CD14-positive monocyte (primary cell): ENCODE data around the gene RBM15. TPM values are rescaled to one million over a fixed set of nuclear protein-coding genes. Genes with fewer than 3 reads are reported as not detected.

Source experiments
- DNase-seq, 3 donors: peaks; one replicate each; pipeline ENCODE4 v3.0.0-alpha.2; 2011 to 2022
- H2AFZ ChIP-seq: 2 replicates; pipeline ENCODE4 v1.6.0; 2012; ENCODE audit warnings: mild to moderate bottlenecking, low read depth, low read length, inconsistent platforms; ENCODE audit not compliant: insufficient read depth, poor library complexity, severe bottlenecking
- H3K27ac ChIP-seq, 2 donors: 1 replicate in 1 of 2; 2 replicates in 1 of 2; pipeline ENCODE4 v1.5.1; 2012 to 2013; ENCODE audit warnings: low read length in 2 of 2, control low read depth in 1 of 2, inconsistent platforms in 1 of 2, low read depth in 1 of 2, mild to moderate bottlenecking in 1 of 2
- H3K27me3 ChIP-seq, 2 donors: one replicate each; pipeline versions ENCODE4 v1.6.0 to v1.6.1; 2011 to 2013; ENCODE audit warnings: low read length in 2 of 2; ENCODE audit not compliant: control insufficient read depth in 2 of 2, insufficient read depth in 2 of 2
- H3K36me3 ChIP-seq, 2 donors: replicated peaks in 1 of 2; 1 replicate in 1 of 2; 2 replicates in 1 of 2; pipeline versions ENCODE4 v1.5.1 to v1.6.1; 2012 to 2013; ENCODE audit warnings: low read length in 2 of 2, control low read depth in 1 of 2, inconsistent platforms in 1 of 2, mild to moderate bottlenecking in 1 of 2; ENCODE audit not compliant: insufficient read depth in 2 of 2, control insufficient read depth in 1 of 2
- H3K4me1 ChIP-seq, 2 donors: 1 replicate in 1 of 2; 2 replicates in 1 of 2; pipeline versions ENCODE4 v1.5.1 to v1.6.1; 2012 to 2013; ENCODE audit warnings: low read length in 2 of 2, control low read depth in 1 of 2, inconsistent platforms in 1 of 2, mild to moderate bottlenecking in 1 of 2, moderate library complexity in 1 of 2; ENCODE audit not compliant: insufficient read depth in 2 of 2, control insufficient read depth in 1 of 2
- H3K4me2 ChIP-seq: replicated peaks from 2 replicates; pipeline ENCODE3; 2012; ENCODE audit warnings: low read length, moderate library complexity, mild to moderate bottlenecking; ENCODE audit not compliant: poor library complexity, severe bottlenecking; ENCODE audit errors: extremely low read depth
- H3K4me3 ChIP-seq, 3 experiments: fragments of 200-600 bp in 1 of 3; sonication (generic) in 1 of 3; replicated peaks in 1 of 3; 1 replicate in 2 of 3; 2 replicates in 1 of 3; pipeline ENCODE4 v1.5.1; 2011 to 2013; ENCODE audit warnings: low read length in 3 of 3, mild to moderate bottlenecking in 3 of 3, control low read depth in 2 of 3, low read depth in 2 of 3, inconsistent platforms in 1 of 3, moderate library complexity in 1 of 3
- H3K79me2 ChIP-seq: 2 replicates; pipeline ENCODE4 v1.6.0; 2012; ENCODE audit warnings: mild to moderate bottlenecking, control low read depth, inconsistent platforms, low read length, moderate library complexity; ENCODE audit not compliant: insufficient read depth
- H3K9ac ChIP-seq: 2 replicates; pipeline ENCODE4 v1.6.0; 2017; ENCODE audit warnings: low read length, mild to moderate bottlenecking; ENCODE audit not compliant: insufficient read depth, poor library complexity, severe bottlenecking
- H3K9me3 ChIP-seq, 2 donors: replicated peaks in 1 of 2; 1 replicate in 1 of 2; 2 replicates in 1 of 2; pipeline versions ENCODE4 v1.5.1 to v1.6.1; 2012 to 2013; ENCODE audit warnings: low read length in 2 of 2, control low read depth in 1 of 2; ENCODE audit not compliant: control insufficient read depth in 1 of 2, insufficient read depth in 1 of 2
- H4K20me1 ChIP-seq: 2 replicates; pipeline ENCODE4 v1.6.0; 2012; ENCODE audit warnings: mild to moderate bottlenecking, low read length, control low read depth, moderate library complexity; ENCODE audit not compliant: insufficient read depth
- H3K27ac Mint-ChIP-seq, 7 donors: one replicate each; pipeline ENCODE4 v1.8.0; 2020; ENCODE audit warnings: mild to moderate bottlenecking in 7 of 7, mixed read lengths in 7 of 7, moderate library complexity in 6 of 7, inconsistent platforms in 2 of 7
- H3K27me3 Mint-ChIP-seq, 3 donors: one replicate each; pipeline ENCODE4 v1.8.0; 2021 to 2022; ENCODE audit warnings: low read depth in 3 of 3, mild to moderate bottlenecking in 3 of 3, mixed read lengths in 3 of 3, moderate library complexity in 3 of 3, inconsistent platforms in 1 of 3
- H3K36me3 Mint-ChIP-seq, 2 donors: one replicate each; pipeline ENCODE4 v1.8.0; 2020; ENCODE audit warnings: mixed read lengths in 2 of 2, inconsistent platforms in 1 of 2, mild to moderate bottlenecking in 1 of 2
- H3K4me1 Mint-ChIP-seq: one replicate; pipeline ENCODE4 v1.8.0; 2020; ENCODE audit warnings: mild to moderate bottlenecking, mixed read lengths
- H3K4me3 Mint-ChIP-seq, 2 donors: one replicate each; pipeline ENCODE4 v1.8.0; 2020; ENCODE audit warnings: mild to moderate bottlenecking in 2 of 2, mixed read lengths in 2 of 2, moderate library complexity in 1 of 2
- H3K9me3 Mint-ChIP-seq, 7 donors: one replicate each; pipeline ENCODE4 v1.8.0; 2020 to 2022; ENCODE audit warnings: mixed read lengths in 7 of 7, mild to moderate bottlenecking in 6 of 7, moderate library complexity in 6 of 7, inconsistent platforms in 2 of 7
- CTCF ChIP-seq: fragments of 200-600 bp; IDR thresholded peaks from one replicate; pipeline ENCODE4 v1.8.0; 2022; ENCODE audit warnings: antibody characterized with exemption, mild to moderate bottlenecking
- WGBS: methylation state at CpG from one replicate; pipeline ENCODE4 v1.1.5; 2013; ENCODE audit warnings: missing lambda C conversion rate; ENCODE audit not compliant: insufficient coverage; 5-methylcytosine and 5-hydroxymethylcytosine counted together
- intact Hi-C, 2 donors: fragments of 100-400 bp; cut with micrococcal nuclease; formaldehyde crosslinking; loops; one replicate each; pipeline versions ENCODE4 v1.15.0 to v1.15.1; 2023
- polyA plus RNA-seq, 3 donors: library from polyadenylated mRNA; depleted of rRNA in 1 of 3; unstranded in 2 of 3; stranded (reverse) in 1 of 3; fragments of 300-500 nt in 2 of 3; fragments of >200 nt in 1 of 3; fragmentation: Illumina TruSeq in 2 of 3; gene quantifications; 1 replicate in 2 of 3; 2 replicates in 1 of 3; pipeline ENCODE4 v1.2.3, GENCODE V29; 2012 to 2021

Gene RBM15
- polyA plus RNA-seq, 3 donors, result 6.7 to 16.8 (median 7.5) TPM

GRCh38 chr1:110370827-110371226, 31.6 kb downstream of the RBM15 start:
- DNase-seq, result no peak
- H3K79me2 ChIP-seq, result peaks cover 45% of the 10 kb centered on the region
- peaks cover 34 to 82% of the 10 kb centered on the region in 2 donors for H3K36me3 ChIP-seq
- H3K36me3 Mint-ChIP-seq, result peaks cover 45 to 49% of the 10 kb centered on the region in 2 donors
- peak overlapping the region in 1 of 2 donors; percentile 3 for H3K27ac ChIP-seq
- no peak overlapping the region for H3K4me3 Mint-ChIP-seq
- no peak for TF ChIP-seq CTCF
- H3K27ac Mint-ChIP-seq, result peak overlapping the region in 1 of 7 donors; percentile 79
- intact Hi-C loops, result no loop called here
- no peak overlapping the region for H3K4me3 ChIP-seq
- H3K4me2 ChIP-seq, result no peak overlapping the region
- WGBS, result no CpG with 5 or more reads among the region's 1 CpG
- H3K4me1 ChIP-seq, result no peaks in the 10 kb centered on the region
- H3K27me3 Mint-ChIP-seq, result no peaks in the 10 kb centered on the region
- no peaks in the 10 kb centered on the region for H3K27me3 ChIP-seq
- H3K9ac ChIP-seq, result no peak overlapping the region
- H4K20me1 ChIP-seq, result no peaks in the 10 kb centered on the region
- H3K4me1 Mint-ChIP-seq, result peaks cover 3% of the 10 kb centered on the region
- no peak overlapping the region for H2AFZ ChIP-seq
- no peaks in the 10 kb centered on the region for H3K9me3 Mint-ChIP-seq
- H3K9me3 ChIP-seq, result no peaks in the 10 kb centered on the region

- no CpG with 5 or more reads among the region's 1 CpG for WGBS
Measured at GRCh38 chr1:110375490-110375889, 36.3 kb downstream of the RBM15 start.

More at GRCh38 chr1:110375490-110375889, 36.3 kb downstream of the RBM15 start:
- TF ChIP-seq CTCF, result no peak
- Histone ChIP-seq H3K27ac (no peak overlapping the region), H3K4me1 (peaks cover 10 to 12% of the 10 kb centered on the region in 2 donors), H3K4me2 (no peak overlapping the region), H3K36me3 (peaks cover 38 to 73% of the 10 kb centered on the region in 2 donors), H3K9ac (no peak overlapping the region), H3K4me3 (no peak overlapping the region), H4K20me1 (no peaks in the 10 kb centered on the region), H2AFZ (no peak overlapping the region), H3K79me2 (peaks cover 8% of the 10 kb centered on the region), H3K9me3 (no peaks in the 10 kb centered on the region), H3K27me3 (no peaks in the 10 kb centered on the region)
- peaks cover 47 to 56% of the 10 kb centered on the region in 2 donors for H3K36me3 Mint-ChIP-seq
- no peak for DNase-seq
- H3K4me1 Mint-ChIP-seq, result peaks cover 13% of the 10 kb centered on the region
- H3K4me3 Mint-ChIP-seq, result no peak overlapping the region
- peaks cover 0 to 2% (median 0%) of the 10 kb centered on the region in 3 donors for H3K27me3 Mint-ChIP-seq
- peak overlapping the region in 2 of 7 donors; percentile 12 to 26 for H3K27ac Mint-ChIP-seq
- no peaks in the 10 kb centered on the region for H3K9me3 Mint-ChIP-seq
- intact Hi-C loops, result no loop called here
